Body of pancreas (tissue), 4 donors: ENCODE results near the gene R3HDM2.

Experiments
- POLR2A ChIP-seq, 3 donors: fragments of 450-650 bp; IDR thresholded peaks; one replicate each; pipeline ENCODE4 v1.6.1; 2016; ENCODE audit warnings: antibody characterized with exemption in 3 of 3, mild to moderate bottlenecking in 2 of 3
- TF ChIP-seq, protein P1 (sequence below), 7 experiments: fragments of 450-650 bp in 4 of 7; fragments of 200-600 bp in 3 of 7; sonication (generic) in 3 of 7; IDR thresholded peaks; one replicate each; pipeline ENCODE4 v1.5.1; 2016 to 2019; ENCODE audit warnings: antibody characterized with exemption in 7 of 7

DNA sequence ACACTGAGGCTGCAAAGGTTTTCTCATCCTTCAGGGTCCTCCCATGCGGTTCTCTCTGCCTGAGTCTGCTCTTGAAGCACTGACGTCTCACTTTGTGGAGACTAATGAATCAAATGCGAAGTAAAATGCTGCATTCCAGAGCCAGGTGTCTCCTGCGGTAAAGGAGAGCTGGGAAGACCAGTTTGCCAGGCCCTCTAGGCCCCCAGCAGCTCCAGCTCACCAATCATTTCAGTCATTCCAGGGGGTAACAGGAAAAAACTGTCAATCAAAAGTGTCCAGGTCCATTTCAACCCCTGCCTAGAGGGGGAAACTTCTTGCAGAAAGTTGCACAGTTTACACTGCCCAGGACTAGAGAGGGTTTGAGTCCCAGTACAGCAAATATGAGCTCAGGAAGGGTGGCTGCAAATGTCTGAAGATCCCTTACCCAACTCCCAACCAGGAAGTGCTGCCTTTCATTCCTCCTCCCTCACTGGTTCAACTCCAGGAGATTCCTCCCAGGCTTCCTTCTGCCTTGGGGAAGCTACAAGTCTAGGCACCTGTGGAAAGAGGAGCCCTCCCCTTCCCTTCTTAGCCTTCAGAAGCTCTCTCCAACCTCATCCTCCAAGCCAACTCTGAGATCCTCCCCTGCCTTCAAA, 217.0 kb downstream of the R3HDM2 start:
- TF ChIP-seq POLR2A (IDR thresholded peaks at IDR 0.05): no peak
- TF ChIP-seq, protein P1, sequence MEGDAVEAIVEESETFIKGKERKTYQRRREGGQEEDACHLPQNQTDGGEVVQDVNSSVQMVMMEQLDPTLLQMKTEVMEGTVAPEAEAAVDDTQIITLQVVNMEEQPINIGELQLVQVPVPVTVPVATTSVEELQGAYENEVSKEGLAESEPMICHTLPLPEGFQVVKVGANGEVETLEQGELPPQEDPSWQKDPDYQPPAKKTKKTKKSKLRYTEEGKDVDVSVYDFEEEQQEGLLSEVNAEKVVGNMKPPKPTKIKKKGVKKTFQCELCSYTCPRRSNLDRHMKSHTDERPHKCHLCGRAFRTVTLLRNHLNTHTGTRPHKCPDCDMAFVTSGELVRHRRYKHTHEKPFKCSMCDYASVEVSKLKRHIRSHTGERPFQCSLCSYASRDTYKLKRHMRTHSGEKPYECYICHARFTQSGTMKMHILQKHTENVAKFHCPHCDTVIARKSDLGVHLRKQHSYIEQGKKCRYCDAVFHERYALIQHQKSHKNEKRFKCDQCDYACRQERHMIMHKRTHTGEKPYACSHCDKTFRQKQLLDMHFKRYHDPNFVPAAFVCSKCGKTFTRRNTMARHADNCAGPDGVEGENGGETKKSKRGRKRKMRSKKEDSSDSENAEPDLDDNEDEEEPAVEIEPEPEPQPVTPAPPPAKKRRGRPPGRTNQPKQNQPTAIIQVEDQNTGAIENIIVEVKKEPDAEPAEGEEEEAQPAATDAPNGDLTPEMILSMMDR (IDR thresholded peaks at IDR 0.05): no peak
